Fibroblast of peridontal ligament (primary cell): ENCODE data around the gene CARD14.
"Not testable (repeated sequence)": the region's sequence is repeated elsewhere in the genome, so short reads cannot be mapped to it uniquely, and the experiment has no call there.

Experiments
- DNase-seq: peaks from one replicate; pipeline ENCODE4 v3.0.0-alpha.2; 2010; ENCODE audit errors: extremely low read depth

The CARD14 gene

DNA sequence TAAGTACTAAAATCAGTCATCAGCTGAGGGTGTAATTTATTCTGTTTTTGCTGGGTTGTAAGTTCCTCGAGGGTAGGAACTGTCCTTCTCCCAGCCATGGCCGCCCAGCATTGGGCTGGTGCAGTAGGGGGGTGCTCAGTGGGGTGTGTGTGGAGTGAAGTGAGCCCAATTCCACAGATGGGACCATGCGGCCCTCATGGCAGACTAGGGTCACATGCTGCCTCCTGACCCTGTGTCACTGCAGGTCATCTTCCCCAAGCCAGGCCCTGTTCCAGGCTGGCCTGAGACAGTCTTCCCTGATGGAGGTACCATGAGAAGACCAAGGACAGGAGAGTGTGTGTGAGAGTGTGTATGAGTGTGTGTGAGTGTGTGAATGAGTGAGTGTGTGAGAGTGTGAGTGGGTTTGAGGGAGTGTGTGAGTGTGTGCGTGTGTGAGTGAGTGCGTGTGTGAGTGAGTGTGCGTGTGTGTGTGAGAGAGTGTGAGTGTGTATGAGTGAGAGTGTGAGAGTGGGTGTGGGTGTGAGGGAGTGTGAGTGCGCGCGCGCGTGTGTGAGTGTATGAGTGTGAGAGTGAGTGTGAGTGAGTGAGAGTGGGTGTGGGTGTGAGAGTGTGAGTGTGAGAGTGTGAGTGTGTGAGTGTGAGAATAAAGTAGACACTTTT lies 54.1 kb downstream of the CARD14 start:
- DNase-seq, result no peak

DNA sequence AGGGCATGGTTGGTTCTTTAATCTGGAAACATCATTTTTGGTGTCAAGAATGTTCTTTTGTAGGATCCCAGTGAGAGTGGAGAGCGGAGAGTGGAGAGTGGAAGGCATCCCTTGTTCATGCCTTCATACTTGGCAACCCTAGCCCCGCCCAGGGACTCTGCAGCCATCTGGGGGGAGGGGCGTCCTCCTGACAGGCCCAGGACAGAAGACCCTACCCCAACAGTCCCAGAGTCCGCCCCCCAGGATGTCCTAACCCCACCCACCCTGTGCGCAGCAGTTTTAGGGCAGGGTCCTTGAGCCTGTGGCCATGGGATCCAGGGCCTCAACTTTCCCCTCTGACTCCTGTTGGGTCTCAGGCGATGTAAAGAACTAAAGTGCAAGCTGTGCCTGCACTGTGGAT lies 54.9 kb downstream of the CARD14 start:
- no peak for DNase-seq

DNA sequence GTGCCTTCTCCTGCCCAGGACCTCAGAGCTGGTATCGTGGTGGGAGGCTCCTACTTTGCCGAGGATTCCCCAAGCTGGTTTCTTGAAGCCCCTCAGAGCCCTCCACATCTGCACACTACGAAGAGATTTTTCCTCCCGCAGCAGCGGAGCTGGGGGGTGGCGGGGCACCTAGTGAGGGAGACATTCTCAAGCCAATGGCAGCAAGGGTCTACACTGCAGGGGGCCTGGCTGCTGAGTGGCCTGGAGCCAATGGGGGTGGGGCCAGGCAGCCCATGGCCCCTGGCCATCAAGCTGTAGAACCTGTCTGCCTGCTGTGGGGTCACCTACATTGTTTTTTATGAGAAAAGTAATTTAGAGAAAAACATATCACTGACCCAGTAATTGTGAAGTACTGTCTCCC lies 55.4 kb downstream of the CARD14 start:
- DNase-seq, result no peak

DNA sequence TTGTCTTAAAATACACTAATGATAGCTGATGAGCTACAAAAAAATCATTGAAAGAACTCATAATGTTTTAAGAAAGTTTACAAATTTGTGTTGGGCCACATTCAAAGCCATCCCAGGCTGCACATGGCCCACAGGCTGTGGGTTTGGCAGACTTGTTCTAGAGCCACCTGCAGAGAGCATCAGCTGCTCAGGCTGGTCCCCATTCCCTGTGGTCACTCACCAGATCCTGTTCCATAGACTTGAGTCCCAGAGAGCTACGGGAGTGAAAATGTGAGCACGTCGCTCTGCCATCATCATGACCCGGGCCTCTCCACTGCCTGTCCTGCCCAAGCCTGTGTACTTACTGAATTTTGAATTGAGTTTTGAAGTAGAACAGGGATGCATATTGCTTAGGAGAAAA lies 57.3 kb downstream of the CARD14 start:
- DNase-seq, result no peak

DNA sequence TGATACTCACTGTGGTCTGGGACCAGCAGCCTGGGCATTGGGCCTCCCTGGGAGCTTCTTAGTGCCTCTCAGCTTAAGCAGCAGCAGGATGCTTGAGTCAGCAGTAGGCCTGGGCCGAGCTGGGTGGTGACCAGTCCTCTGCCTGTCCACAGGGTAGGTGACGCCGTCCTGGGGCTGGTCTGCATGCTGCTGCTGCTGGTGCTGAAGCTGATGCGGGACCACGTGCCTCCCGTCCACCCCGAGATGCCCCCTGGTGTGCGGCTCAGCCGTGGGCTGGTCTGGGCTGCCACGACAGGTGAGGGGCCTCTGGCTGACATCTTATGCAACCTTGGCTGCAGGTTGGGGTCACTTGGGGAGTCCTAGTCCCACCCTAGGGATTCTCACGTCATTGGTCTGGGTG lies 57.8 kb downstream of the CARD14 start:
- DNase-seq, result no peak

DNA sequence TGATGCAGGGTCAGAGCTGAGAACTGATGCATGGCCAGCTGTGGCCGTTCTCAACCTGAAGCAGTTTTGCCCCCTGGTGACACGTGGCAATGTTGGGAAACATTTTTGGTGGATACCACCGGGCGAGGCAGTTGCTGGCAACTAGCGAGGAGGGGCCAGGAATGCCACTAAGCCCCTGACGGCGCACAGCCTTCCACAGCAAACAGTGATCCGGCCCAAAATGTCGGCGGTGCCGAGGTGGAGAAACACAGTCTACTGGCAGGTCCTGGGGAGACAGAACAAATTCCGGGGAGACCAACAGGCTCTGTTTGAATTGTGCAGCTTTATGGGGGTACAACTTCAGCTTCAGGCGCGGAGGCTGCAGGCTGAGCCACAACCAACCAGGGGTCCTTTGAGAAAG lies 58.6 kb downstream of the CARD14 start:
- DNase-seq, result no peak

DNA sequence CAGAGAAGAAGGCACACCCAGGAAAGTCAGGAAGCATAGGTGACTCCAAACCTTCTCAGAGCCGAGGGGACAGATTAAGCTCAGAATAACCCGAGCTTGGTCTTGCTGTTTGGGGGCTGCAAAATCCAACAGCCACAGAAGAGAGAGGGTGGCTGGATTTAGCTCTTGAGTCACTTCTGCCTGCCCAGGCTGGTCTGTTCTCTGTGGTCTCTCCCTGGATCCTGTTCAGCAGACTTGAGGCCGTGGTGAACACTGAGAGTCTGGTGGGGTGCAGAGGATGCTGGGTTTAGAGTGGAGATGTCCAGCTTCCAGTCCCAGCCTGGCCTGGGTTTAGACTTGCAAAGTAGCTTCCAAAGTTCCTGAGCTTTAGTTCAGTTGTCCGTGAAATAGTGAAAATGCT lies 59.2 kb downstream of the CARD14 start:
- no peak for DNase-seq

DNA sequence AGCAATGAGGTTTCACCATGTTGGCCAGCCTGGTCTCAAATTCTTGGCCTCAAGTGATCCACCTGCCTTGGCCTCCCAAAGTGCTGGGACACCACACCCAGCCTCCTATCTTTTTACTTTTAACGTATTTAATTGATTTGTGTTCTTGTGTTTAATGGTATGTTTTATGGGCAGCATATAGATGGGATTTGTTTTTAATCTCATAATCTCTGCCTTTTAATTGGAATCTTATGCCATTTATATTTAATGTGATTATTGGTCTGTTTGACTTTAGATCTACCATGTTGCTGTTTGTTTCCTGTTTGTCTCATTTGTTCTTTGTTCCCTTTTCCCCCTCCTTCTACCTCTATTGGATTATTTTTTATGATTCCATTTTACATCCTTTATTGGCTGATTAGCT lies 62.6 kb downstream of the CARD14 start:
- DNase-seq, result no peak

DNA sequence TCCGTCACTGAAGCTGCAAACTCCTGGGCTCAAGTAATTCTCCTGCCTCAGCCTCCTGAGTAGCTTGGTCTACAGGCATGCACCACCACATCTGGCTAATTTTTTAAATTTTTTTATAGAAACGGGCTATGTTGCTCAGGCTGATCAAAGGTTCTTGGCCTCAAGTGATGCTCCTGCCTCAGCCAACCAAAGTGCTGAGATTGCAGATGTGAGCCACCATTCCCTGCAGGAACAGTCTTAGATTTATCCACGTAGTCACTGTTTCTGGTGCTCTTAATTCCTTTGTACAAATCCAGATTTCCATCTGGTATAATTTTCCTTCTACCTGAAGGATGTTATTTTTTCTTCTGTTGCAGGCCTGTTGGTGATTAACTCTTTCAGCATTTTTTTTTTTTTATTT lies 63.4 kb downstream of the CARD14 start:
- DNase-seq, result no peak

DNA sequence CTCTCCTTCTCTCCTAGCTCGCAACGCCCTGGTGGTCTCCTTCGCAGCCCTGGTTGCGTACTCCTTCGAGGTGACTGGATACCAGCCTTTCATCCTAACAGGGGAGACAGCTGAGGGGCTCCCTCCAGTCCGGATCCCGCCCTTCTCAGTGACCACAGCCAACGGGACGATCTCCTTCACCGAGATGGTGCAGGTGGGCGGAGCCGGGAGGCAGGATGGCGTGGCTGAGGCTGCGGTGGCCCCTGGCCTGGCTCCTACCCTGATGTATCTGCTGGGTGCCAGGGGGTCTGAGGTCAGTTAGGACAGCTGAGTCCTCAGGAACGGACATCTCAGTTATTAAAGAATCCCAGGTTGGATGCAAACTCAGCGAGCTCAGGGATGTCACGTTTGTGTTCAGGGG lies 67.1 kb downstream of the CARD14 start:
- DNase-seq, result no peak

DNA sequence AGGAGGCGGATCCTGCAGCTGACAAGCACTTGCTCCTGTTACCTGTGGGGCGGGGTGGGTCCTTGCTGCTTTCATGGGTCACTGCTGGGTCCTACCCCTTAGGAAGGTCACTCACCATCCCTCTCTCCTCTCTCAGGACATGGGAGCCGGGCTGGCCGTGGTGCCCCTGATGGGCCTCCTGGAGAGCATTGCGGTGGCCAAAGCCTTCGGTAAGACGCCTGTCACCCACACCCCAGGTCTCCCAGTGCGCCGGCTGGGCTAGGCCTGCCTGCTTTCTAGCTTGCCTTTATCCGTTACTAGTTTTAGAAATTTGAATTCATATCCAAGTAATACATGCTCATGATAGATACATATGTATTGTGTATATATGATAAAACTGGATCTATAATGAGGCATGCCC lies 67.6 kb downstream of the CARD14 start:
- DNase-seq, result no peak

DNA sequence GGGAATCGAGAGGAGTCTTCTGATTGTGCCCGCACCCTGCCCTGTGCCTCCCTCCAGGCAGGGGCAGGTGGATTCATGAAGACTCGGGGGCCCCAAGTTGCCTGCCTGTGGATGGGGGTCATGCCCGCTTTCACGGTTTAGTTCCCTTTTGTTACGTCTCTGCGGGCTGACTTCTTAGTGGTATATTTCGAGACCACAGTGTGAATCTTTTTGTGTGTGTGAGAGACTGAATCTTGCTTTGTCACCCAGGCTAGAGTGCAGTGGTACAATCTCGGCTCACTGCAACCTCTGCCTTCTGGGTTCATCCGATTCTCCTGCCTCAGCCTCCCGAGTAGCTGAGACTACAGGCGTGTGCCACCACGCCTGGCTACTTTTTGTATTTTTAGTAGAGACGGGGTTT lies 72.7 kb downstream of the CARD14 start:
- no peak for DNase-seq

DNA sequence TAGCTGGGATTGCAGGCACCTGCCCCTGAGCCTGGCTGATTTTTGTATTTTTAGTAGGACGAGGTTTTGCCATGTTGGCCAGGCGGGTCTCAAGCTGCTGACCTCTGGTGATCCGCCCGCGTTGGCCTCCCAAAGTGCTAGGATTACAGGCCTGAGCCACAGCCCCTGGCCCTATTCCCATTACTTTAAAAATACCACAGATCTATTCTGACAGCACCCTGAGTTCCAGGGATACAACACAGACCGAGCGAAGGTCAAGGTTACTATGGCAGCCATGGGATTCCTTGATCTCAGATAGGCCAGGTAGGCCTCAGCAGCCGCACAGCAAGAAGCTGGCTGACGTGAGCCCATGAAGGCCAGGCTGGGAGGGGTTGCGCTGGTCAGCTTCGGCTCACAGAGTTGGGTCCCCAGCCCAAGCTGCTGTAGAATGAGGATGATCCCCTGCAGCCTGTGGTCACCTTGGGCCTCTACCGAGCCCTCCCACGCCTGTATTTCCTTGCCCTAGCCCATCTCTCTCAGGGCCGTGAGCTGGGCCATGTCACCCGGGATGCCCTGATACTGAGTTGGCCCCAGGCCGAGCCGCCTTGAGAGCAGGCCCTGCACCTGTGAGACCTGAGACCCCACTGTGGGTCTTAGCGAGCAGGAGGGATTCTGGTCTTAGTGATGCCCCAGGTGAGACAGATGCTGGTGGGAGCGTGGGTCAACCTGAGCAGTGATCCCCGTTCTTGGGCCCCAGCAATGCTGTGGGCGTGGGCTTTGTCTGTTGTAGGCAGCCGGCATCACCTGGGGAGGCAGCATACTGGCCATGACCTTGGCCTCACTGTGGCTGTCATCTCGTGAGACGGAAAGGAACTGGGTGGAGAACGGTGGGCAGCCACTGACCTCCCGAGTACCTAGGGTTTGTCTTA lies 74.0 kb downstream of the CARD14 start:
- DNase-seq, result no peak

DNA sequence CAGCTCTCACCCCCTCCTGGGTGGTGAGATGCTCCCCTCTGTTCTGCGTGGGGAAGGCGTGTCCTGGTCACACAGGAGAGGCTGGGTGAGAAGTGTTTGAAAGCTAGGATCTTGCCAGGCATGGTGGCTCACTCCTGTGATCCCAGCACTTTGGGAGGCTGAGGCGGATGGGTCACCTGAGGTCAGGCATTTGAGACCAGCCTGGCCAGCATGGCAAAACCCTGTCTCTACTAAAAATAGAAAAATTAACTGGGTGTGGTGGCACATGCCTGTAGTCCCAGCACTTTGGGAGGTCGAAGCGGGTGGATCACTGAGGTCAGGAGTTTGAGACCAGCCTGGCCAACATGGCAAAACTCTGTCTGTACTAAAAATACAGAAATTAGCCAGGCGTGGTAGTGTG lies 74.6 kb downstream of the CARD14 start:
- not testable (repeated sequence) for DNase-seq

DNA sequence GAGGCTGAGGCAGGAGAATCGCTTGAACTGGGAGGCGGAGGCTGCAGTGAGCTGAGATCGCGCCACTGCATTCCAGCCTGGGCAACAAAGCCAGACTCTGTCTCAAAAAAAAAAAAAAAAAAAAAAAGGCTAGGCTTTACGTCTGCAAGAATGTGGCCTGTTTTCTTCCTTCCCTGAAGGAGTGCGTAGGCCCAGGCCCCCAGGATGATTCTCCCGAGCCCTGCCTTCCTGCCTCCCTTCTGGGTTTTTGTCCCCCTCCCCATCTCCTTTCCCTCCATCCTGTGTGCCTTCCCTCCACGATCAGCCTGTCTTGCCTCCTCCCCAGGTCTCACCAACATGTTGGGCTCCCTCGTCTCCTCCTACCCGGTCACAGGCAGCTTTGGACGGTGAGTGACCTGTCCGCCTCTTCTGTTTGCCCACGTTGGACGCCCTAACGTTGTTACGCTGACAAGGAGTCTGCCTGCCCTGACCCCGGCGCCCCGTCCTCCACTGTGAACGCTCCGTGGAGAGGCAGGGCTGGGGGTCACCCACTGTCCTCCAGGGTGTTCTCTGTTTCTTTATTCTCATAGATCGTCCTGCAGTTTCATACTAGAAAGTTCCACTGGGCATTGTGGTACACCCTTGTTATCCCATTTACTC lies 75.2 kb downstream of the CARD14 start:
- DNase-seq, result no peak

DNA sequence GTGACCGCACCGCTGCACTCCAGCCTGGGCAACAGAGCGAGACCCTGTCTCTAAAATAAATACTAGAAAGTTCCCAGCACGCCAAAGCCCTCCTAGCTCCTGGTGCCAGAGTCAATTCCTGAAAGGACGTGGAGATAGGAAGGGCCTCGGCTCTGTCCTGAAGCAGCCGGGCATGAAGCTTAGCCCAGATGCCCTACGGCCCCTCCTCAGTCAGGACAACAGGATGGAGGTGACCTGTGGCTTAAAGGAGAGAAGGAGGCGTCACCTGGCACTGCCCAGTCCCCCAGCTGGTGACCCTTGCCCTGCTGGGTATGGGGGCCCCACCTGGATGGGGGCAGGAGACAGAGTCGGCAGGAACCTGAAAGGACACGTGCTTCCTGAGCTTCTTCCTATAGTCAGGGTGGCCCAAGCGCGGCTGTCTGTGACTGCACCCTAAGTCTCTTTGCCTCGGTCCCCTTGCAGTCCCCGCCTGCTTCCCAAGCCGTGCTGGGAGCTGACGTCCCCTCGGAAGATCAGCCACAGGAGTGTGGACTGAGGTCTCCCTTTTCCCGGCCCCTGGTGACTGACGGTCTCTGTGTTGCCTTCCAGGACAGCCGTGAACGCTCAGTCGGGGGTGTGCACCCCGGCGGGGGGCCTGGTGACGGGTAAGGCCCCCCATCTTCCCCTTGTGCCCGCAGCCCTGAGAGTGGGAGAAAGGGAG lies 75.9 kb downstream of the CARD14 start:
- no peak for DNase-seq

DNA sequence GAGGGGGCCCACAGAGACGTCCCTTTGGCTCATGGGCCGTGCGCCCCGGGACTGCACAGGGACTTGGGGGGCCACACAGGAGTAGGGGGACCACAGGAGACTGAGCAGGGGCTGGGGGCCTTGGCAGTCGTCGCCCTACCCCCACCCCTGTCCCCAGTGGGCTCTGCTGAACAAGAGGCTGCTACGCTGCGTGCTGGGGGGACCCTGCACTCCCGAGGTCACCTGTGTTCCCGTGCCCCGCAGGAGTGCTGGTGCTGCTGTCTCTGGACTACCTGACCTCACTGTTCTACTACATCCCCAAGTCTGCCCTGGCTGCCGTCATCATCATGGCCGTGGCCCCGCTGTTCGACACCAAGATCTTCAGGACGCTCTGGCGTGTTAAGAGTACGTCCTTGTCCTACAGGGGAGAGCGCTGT lies 76.4 kb downstream of the CARD14 start:
- no peak for DNase-seq

DNA sequence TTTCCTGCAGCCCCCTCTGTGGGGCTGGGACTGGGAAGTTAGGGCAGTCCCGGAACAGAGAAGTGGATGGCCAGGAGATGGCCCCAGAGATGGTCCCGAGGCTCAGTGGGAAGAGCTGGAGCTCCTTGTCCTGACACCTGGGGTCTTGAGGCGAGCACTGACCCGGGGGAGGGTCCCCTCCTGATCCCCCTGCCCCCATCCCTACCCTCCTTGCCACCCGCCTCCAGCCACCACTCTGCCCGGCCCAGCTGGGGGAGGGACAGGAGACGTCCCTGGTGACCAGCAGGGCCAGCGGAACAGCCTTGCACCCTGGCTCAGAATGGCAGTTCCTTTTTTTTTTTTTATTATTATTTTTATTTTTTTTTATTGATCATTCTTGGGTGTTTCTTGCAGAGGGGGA lies 76.9 kb downstream of the CARD14 start:
- DNase-seq, result no peak

DNA sequence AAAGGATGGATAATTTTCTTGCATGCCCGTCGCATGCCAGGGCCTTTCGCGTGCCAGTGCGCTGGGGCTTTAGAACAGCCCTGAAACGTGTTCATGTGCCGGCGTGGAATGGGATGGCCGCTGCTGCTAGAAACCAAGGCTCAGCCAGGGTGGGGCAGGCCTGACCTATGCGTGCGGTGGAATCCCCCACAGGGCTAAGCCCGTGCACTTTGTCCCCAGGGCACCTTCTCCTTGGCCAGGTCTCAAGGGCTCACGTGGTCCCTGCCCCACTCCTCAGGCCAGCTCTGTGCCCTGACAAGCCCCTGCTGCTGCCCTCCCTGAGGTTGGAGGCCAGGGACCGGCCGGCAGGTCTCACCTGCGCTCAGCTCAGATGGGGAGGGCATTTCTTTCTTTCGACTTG lies 77.7 kb downstream of the CARD14 start:
- no peak for DNase-seq

DNA sequence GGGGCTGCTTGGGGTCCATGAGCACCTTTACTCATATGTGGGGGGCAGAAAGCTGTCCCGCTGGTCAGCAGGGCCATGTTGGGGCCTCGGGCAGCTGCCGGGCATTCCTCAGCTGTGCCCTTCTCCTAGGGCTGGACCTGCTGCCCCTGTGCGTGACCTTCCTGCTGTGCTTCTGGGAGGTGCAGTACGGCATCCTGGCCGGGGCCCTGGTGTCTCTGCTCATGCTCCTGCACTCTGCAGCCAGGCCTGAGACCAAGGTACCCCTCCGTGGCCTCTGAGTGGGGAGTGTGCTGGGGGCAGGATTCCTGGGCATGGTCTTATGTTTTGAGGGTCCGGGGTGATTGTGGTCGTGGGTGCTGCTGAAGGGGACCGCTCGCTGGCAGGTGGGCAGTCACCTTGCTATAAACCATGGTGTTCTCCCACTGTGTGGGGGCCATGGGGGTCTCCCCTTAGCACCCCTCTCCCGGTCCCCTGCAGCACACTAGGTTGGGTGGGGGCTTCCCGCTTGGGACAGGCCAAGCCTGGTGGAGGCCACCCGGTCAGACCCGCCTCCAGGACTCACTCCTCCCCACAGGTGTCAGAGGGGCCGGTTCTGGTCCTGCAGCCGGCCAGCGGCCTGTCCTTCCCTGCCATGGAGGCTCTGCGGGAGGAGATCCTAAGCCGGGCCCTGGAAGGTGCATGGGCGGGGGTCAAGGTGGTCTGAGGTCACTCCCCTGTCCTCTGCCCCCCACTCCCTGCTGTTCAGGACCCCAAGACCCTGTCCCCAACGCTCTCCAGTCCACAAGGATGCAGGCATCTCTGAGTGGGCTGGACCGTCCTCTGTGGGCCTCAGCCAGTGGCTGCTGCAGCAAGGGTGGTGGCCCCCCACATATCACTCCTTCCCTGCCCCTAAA lies 78.4 kb downstream of the CARD14 start:
- DNase-seq, result no peak
